CD4-positive, alpha-beta T cell treated with Interleukin-2 at 100 ng/mL for 4 hours (primary cell): ENCODE measurements around the gene ALKBH1.
"Not testable (repeated sequence)": the region's sequence is repeated elsewhere in the genome, so short reads cannot be mapped to it uniquely, and the experiment has no call there.

Experiments used
- DNase-seq: peaks from one replicate; pipeline ENCODE4 v3.0.0-alpha.2; 2020; ENCODE audit warnings: low spot score

ALKBH1 gene

DNA sequence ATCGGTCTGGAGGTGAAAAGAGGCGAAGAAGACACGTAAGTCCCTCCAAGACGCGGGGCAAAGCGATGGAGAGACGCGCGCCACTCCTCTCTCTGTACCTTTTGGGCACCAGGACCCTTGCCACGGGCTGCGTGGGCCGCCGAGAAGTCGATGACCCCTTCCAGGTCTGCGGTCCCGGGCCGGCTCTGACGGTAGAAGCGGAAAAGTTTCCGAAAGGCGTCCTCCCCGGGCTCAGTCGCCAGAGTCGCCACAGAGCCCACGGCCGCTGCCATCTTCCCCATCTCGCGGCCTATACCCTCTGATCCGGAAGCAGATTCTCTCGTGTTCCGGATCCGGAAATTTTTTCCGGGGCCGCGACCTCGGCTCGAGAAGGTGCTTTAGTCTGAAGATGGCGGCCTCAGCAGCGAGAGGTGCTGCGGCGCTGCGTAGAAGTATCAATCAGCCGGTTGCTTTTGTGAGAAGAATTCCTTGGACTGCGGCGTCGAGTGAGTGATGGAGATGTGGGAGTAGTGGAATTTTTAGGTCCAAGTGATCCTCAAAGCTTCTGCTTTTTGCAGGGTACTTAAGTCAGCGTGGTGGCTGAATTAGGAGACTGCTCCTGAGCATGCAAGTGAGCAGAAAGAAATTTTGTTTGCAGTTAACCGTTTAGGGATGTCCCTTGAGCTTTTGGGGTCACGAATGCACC, at the start of gene ALKBH1, which contains the start of gene SLIRP:
ALKBH1 (minus strand) TSS at position 300 of the 685 bp plus-strand sequence; CDS start at position 281, 19 bp downstream.
SLIRP (plus strand) TSS at position 380 of the 685 bp plus-strand sequence; CDS start at position 389, 9 bp downstream.
- DNase-seq = peak; percentile 91

DNA sequence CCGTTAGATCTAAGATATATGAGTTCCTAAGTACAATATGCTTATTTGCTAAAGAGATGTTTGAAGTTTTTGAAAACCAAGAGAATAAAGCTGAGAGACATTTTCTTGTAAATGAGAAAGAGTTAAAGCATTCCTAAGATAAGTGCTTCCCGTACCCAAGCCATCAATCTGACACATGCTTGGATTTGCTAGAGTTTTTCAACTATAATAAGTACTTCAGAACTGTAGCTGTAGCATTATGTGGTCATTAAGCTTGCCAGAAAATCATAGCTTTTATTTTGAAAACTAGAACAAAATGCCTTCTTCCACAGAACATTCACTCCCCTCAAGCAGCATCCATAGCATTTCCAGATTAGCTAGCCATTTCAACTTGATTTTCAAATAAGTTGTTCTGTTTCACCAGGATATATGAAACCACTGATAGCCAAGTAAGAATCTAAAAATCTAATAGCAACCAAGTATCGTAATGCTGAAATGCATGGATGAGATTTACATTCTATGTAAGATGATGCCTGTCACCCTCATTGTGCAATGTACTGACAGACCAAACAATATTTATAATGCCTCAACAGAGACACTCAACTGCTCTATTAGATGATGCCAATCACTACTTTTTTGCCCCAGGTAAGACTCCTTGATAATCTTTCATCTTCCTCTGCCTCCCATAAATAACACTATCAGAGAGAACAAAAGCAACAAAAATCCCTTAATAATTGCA, 45.1 kb upstream of the ALKBH1 start:
- DNase-seq = no peak

DNA sequence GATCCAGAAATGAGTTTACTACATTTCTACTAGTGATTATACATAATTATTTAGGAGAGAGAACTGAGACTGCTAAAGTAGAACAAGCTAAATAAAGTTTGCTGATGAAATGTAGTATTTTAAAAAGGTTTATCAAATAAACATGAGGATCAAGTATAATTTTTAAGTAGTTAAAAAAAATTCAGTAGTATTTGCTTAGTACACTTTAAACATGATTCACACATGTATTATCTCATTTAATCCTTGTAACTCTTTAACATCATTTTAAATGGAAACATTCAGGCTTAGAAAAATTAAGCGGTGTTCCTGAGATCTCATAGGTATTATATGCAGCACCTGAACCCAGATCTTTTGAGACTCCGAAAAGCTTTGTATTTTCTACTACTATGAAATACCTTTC, 44.4 kb upstream of the ALKBH1 start:
- no peak for DNase-seq

DNA sequence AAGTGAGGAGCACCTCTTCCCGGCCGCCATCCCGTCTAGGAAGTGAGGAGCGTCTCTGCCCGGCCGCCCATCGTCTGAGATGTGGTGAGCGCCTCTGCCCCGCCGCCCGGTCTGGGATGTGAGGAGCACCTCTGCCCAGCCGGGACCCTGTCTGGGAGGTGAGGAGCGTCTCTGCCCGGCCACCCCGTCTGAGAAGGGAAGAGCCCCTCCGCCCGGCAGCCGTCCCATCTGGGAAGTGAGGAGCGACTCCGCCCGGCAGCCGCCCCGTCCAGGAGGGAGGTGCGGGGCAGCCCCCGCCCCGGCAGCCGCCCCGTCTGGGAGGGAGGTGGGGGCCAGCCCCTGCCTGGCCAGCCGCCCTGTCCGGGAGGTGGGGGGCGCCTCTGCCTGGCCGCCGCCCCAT, 39.6 kb upstream of the ALKBH1 start:
- not testable (repeated sequence) for DNase-seq

- DNase-seq = no peak
Measured at GRCh38 chr14:77746064-77746702, 38.4 kb upstream of the ALKBH1 start.

GRCh38 chr14:77741438-77741837, 33.6 kb upstream of the ALKBH1 start:
- DNase-seq = no peak

DNA sequence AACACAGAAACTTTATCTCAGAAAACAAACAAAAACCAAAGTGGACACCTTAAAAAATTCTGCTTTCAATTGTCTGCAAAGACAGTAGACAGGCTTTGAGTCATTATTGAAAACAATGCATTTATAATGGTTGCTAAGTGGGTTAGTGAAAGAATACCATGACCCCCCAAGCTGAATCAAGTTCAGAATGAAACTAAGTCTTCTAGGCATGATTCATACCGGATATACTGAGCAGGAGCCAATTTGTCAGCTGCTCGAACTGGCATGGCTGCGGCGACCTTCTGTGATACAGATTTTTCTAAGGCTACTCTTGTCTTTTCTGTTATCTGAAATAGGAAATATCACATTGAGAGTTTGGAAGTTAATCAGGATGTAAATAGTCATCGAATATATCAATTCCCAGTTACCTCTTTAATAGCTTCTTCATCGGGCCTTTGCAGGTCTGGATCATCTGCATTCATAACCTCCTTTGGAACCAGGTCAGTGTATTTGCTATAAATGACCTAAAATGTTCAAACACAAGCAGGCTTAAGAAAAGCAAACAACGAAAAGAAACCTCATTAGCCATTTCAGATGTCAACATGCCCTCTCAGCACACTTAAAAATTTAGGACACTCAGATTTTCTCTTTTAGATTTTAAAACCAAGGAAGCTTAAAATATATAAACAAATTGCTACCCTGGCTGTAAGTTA, 30.9 kb upstream of the ALKBH1 start:
- DNase-seq = peak; percentile 53

- DNase-seq = no peak
Measured at GRCh38 chr14:77730976-77731497, 23.2 kb upstream of the ALKBH1 start.

GRCh38 chr14:77722301-77722700, 14.5 kb upstream of the ALKBH1 start:
- no peak for DNase-seq

DNA sequence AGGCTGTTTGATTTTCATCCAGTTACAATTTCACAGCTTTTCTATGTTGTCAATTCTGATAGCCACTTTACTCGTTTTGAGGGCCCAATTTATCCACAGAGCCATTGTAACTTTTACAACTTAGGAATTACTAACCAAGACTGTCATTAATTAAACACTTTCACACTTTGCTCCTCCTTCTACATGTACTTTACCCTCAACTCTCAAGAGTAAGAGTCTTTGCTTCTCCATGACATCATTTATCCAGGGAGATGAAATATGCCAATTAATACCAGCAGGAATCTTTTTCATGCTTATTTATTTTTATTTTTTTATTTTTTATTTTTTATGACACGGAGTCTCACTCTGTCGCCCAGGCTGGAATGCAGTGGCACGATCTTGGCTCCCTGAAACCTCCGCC, 13.6 kb upstream of the ALKBH1 start:
- DNase-seq = no peak

GRCh38 chr14:77717608-77718305, 9.9 kb upstream of the ALKBH1 start:
- DNase-seq = no peak

DNA sequence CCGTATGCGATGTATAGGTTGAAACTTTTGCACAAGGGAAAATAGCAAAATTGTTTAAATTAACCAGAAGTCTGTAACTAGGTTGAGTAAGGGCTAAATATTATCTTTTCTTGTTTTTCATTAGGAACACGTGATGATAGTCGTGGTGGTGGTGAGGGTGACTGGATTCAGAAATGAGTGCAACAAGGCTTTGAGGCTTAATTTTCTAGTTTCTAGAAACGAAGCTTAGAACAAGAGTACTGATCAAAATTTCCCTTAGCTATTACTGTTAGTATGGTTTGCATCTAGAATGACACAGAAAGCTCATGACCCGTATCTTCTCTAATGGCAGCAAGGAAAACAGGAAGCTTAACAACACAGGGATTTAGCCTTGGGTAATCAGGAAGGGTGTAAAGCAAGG, 7.1 kb upstream of the ALKBH1 start:
- DNase-seq = no peak

- no peak for DNase-seq
Measured at GRCh38 chr14:77710364-77710763, 2.5 kb upstream of the ALKBH1 start.

GRCh38 chr14:77709412-77709811, 1.6 kb upstream of the ALKBH1 start:
- DNase-seq = no peak

GRCh38 chr14:77708749-77709148, 926 bp upstream of the ALKBH1 start:
- DNase-seq = no peak

DNA sequence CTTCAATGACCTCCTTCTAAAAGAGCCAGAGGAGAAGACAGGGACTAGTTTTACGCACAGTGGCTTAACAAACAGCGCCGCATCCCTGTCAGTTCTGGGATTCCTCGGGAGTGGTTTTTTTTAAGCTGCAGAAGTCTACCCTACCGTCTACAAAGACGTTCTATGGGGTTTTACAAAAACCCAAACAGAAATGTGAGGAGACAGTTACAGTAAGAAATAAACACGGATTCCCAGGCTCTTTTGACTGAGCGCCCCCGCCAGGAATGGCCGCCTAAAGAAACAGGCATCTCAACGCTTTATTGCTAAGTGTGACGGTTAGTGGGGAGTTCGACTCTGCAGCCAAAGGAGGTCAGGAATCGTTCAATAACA, 484 bp downstream of the ALKBH1 start:
- DNase-seq = peak; percentile 25

DNA sequence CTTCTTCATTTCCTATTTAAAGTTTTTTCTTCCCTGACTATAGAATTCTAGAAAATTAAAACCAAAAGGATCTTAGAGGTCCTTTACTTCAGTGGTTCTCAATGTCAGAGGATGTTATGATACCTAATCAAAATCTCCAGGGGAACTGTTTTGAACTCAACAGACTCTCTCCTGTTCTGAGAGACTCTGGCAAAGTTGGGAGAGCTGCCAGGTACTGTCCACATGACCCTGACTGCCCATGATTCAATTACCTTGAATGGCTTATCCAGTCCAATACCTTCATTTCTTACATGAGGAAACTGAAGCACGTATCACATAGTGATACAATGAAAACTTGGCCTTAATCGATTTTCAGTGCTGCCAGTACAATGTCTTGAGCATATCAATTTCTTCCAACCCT, 16.6 kb downstream of the ALKBH1 start:
- DNase-seq = no peak

DNA sequence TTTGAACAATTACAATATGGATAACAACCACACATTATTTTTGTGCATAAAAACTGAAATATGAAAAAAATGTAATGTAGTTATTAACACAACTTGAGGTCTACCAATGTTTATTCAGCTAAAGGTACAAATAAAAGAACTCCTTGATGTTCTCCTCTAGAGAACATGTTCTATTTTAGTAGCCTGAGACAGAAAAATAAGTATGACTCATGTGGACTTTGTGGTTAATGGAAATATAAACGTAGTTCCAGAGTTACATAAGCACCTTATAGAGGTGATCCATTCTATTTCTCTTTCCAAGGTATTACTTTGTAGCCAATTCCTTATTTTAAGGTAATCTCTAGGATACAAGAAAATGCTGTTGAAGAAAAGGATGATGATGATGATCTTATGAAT, 25.7 kb downstream of the ALKBH1 start:
- no peak for DNase-seq

DNA sequence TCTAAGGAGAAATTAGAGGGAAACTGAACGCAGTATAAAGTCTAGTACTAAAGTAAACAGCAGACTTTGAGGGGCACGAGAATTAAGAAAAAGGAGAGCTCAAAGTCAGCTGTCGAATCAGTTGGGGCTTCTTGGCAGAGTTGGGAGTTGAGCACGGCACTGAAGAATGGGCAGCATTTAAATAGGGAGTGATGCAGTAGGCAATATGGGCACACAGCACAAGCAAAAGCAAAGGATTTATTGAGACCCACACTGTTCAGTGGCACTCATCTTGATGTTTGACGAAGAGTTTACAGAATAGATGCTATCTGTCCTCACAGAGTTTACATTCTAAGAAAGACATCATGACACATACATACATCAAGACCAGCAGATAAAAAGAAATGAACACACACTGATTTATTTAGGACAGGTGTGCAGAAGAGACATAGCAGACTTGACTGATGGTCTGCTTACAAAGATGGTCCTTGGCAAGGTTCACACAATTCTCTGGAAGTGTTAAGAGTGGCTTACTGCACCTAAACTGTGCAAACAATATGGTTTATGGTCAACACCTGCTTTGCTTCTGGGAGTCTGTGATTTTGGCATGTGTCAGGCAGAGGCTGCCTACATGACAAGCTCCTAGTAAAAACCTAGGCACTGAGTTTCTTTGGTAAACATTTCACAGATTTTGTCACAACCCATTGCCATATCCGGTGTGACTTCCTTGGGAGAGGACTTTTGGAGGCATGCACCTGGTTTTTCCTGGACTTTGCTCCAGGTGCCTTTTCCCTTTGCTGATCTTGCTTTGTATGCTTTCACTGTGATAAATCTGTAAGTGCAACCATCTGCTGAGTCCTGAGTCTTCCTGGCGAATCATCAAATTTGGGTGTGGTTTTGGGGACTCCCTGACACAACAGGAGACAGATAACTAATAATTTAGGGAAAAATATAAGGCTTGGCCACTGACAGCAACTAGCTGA, 26.3 kb downstream of the ALKBH1 start:
- no peak for DNase-seq

GRCh38 chr14:77674931-77675330, 32.9 kb downstream of the ALKBH1 start:
- DNase-seq = no peak
